NCI-H1092 (cell line): Measurements from ENCODE around the gene CWF19L1.

Experiments used
- DNase-seq: peaks from one replicate; lab custom pipeline; 2025; lab: John Stamatoyannopoulos, UW

Gene CWF19L1

GRCh38 chr10:100248820-100249219, 18.6 kb downstream of the CWF19L1 start:
- no peak for DNase-seq

GRCh38 chr10:100245484-100246220, 21.8 kb downstream of the CWF19L1 start:
- DNase-seq = no peak

GRCh38 chr10:100239851-100240250, 27.6 kb downstream of the CWF19L1 start:
- no peak for DNase-seq

GRCh38 chr10:100238429-100238828, 29.0 kb downstream of the CWF19L1 start:
- DNase-seq = no peak

GRCh38 chr10:100232101-100232500, 35.3 kb downstream of the CWF19L1 start:
- DNase-seq = no peak

GRCh38 chr10:100229819-100230422, 37.5 kb downstream of the CWF19L1 start:
- DNase-seq = no peak

DNA sequence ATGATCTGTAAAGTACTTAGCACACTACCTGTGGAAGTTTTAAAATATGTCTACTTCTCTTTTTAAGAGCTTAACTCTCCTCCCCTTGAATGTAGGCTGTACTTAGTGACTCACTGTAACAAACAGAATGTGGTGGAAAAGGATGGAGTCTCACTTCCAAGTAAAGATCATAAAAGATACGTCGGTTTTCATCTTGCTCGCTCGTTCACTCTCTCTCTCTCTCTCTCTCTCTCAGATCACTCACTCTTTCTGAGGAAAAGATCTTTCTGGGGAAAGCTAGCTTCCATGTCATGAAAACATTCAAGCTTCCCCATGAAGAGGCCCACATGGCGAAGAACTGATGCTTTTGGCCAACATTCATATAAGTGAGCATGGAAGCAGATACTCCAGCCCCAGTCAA, 43.6 kb downstream of the CWF19L1 start:
- no peak for DNase-seq

- DNase-seq = no peak
These were observed 44.9 kb downstream of the CWF19L1 start for GRCh38 chr10:100222529-100222928.

DNA sequence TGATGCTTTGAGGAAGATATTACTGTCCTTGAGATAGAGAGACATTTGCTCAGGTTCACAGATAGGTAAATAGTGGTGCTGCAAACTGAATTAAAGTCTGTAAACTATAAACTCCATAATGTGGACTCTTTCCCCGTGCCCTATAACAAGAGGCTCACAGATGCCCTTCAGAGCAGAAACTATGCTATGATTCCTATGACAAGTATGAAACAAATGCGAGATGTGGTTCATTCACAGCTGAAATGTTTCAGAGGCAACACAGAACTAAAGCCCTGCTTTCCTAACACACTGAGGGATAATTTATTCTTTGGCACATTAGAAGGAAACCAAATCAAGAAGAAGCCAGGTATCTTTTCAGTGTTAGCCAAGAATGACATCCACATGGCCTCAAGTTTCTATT, 51.4 kb downstream of the CWF19L1 start:
- no peak for DNase-seq

DNA sequence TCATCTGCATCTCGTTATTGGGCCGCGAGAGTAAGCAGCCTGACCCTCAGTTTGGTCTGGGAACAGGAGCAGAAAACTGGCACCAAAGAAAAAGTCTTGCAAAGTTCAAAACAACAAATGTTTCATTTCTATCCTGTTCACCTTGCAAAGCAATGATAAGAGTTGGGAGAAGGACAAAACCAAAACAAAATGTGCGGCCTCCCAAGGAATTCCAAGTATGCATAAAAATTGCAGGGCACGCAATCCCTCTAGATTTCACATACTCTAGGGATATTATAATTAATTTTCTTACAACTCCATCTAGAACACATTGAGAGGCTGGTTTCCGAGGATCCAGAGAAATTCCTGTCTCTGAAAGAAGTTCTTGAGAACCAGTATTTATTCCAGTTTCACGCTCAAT, 58.1 kb downstream of the CWF19L1 start:
- no peak for DNase-seq

DNA sequence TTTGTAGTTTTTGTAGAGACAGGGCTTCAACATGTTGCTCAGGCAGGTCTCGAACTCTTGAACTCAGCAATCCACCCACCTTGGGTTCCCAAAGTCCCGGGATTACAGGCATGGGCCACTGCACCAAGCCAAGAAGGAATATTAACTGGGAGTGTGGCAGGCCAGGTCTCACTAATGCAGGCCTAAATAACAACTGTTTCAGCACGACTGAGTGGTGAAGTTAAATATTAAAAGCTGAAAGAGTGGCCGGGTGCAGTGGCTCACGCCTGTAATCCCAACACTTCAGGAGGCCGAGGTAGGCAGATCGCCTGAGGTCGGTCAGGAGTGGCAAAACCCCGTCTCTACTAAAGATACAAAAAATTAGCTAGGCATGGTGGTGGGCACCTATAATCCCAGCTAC, 59.2 kb downstream of the CWF19L1 start:
- no peak for DNase-seq

GRCh38 chr10:100204370-100204769, 63.1 kb downstream of the CWF19L1 start:
- DNase-seq = no peak

- no peak for DNase-seq
These were observed 65.9 kb downstream of the CWF19L1 start for GRCh38 chr10:100201549-100201948.

DNA sequence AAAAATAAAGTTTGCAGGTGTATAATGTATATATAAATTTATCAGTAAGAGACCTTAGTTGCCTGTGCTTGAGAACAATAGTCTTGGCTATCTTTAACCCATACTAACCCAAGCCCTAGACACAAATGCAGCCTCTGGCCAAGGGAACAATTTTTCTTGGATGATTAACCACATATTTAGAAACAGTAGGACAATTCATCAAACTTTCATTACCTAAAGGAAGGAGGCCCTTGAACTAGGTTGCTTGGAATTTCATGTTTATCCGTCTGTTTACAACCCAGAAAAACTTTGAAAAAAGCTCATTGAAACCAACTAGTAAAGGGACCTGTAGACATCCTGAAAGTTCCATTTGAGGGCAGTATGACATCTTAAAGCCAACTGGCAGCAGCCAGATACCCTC, 72.7 kb downstream of the CWF19L1 start:
- no peak for DNase-seq

- no peak for DNase-seq
These were observed 75.1 kb downstream of the CWF19L1 start for GRCh38 chr10:100192350-100192749.

- DNase-seq = no peak
These were observed 80.9 kb downstream of the CWF19L1 start for GRCh38 chr10:100186253-100187212.

DNA sequence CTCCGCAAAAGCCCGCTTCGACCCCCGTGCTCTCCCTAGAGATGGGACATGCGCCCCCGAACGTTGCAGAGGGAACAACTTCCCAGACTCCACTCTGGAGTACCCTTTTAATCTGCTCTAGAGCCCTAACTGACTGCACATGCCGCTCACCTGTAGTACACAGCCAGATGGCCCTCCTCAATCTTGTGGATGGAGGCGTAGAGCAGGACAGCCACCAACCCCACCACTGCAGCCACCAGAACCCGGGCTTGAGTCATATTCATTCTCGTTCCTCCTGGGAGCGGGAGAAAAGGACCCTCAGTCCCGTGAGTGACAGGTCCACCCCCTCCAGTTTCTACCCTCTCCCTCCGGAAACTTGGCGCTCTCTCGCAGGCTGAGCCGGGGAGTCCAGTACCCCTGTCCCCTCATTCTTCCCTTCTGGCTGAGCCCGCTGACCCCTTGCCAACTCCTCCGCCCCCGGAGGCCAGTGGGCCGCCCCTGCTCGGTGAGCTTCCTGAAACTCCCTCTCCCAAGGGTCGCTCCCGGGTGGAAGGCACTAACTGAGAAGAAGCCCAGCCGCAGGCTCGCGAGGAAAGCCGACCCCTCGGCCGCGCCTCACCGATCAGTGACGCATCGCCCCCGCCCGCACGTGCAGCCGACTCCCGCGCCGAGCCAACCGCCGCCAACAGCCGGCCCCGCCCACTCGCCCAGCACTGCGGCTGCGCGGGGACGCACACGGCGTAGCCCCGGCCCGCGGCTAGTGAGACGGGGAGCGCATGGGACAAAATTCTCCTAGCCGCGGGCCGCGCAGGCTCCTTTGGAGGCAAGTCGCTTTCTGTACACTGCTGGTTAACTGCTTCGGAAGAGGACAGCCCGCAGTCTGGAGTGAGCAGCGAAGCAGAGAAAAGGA, 81.8 kb downstream of the CWF19L1 start, which contains the start of gene ERLIN1:
Gene ERLIN1 (minus strand): TSS at position 666 of the 889 bp plus-strand sequence. CDS start 403 bp downstream, at position 263.
- peak; percentile 77 for DNase-seq

DNA sequence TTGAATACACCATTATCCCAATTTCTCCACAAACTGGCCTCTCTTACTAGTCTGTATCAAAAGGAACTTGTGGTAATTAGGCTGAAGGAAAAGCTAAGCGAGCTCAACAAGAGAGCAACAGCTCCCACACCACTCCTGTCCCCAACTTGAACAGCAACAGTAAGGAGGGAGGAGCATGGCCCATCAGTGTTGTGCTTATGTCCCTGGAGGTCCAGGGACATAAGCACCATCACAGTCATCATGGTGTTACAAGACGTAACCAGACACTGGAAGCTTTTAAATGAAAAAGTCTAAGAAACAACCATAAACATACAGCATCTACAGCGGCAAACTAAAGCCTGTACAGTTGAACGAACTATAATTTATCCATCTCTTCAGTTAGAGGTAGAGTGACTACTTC, 82.6 kb downstream of the CWF19L1 start:
- no peak for DNase-seq

- no peak for DNase-seq
These were observed 83.0 kb downstream of the CWF19L1 start for GRCh38 chr10:100184426-100184825.

- DNase-seq = no peak
These were observed 84.0 kb downstream of the CWF19L1 start for GRCh38 chr10:100183481-100183880.

DNA sequence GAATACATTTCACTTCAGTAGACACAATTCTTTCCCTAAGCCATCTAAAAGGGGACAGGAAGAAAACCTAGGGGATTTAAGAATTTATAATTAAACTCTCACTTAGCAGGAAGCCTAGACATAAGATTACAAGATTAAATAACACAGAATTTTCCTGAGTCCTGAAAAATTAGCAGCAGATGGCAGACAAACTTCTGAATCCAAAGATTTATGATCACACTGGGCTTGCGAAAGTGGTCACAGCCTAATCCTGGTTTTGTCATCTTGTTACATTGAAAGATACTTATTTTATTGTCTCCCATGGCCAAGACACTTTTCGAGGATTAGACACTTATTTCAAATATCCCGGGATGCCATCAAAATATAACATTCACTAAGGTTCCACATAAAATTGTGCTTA, 84.5 kb downstream of the CWF19L1 start:
- DNase-seq = no peak
